Fibroblast of peridontal ligament (primary cell): ENCODE measurements around the gene LAMA2.
A peak's percentile ranks its signal among the peaks of the same experiment; 100 is the strongest.

Source experiments
- DNase-seq: peaks from one replicate; pipeline ENCODE4 v3.0.0-alpha.2; 2010; ENCODE audit errors: extremely low read depth

Gene LAMA2, protein sequence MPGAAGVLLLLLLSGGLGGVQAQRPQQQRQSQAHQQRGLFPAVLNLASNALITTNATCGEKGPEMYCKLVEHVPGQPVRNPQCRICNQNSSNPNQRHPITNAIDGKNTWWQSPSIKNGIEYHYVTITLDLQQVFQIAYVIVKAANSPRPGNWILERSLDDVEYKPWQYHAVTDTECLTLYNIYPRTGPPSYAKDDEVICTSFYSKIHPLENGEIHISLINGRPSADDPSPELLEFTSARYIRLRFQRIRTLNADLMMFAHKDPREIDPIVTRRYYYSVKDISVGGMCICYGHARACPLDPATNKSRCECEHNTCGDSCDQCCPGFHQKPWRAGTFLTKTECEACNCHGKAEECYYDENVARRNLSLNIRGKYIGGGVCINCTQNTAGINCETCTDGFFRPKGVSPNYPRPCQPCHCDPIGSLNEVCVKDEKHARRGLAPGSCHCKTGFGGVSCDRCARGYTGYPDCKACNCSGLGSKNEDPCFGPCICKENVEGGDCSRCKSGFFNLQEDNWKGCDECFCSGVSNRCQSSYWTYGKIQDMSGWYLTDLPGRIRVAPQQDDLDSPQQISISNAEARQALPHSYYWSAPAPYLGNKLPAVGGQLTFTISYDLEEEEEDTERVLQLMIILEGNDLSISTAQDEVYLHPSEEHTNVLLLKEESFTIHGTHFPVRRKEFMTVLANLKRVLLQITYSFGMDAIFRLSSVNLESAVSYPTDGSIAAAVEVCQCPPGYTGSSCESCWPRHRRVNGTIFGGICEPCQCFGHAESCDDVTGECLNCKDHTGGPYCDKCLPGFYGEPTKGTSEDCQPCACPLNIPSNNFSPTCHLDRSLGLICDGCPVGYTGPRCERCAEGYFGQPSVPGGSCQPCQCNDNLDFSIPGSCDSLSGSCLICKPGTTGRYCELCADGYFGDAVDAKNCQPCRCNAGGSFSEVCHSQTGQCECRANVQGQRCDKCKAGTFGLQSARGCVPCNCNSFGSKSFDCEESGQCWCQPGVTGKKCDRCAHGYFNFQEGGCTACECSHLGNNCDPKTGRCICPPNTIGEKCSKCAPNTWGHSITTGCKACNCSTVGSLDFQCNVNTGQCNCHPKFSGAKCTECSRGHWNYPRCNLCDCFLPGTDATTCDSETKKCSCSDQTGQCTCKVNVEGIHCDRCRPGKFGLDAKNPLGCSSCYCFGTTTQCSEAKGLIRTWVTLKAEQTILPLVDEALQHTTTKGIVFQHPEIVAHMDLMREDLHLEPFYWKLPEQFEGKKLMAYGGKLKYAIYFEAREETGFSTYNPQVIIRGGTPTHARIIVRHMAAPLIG (N-terminal part only)

DNA sequence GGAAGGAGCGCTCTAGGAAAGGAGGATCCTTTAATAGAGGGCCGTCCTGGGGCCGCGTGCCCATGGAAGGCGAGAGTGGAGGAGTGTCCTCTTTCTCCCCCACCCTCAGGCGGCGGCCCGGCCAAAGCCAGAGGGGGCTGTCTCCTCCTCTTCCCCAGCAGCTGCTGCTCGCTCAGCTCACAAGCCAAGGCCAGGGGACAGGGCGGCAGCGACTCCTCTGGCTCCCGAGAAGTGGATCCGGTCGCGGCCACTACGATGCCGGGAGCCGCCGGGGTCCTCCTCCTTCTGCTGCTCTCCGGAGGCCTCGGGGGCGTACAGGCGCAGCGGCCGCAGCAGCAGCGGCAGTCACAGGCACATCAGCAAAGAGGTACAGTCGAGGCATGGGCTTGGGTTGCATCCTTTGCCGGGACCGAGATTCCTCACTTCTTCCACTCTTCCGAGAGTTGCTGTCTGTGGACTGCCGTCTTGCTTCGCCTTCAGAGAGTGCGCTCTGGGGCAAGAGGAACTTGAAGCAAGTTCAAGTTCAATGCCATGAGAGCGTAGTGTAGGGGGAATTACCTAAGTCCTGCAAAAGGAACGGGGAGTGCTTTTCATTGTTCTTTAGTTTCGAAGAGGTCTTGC, at the start of gene LAMA2:
Gene LAMA2, plus strand, starts transcription at position 148 of the 621 bp plus-strand sequence. Its CDS starts 108 bp downstream, at position 256.
- DNase-seq: peak; percentile 71

DNA sequence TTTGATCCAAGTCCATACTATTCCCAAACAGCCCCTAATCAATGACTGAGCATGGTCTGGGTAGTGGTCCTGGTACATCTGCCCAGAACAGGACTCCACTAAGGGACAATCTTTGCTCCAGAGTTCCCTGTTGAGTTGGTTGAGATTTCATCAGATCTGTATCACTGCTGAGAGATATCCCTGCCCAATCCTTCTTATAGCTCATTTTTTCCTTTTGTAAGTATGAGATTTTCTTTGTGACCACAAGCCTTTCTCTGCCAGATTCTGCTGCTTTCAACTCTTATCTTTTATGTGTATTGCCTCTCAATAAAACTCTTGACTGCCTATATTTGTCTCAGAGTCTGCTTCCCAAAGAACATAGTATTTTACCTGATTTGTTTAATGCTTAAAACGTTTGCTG, 46.2 kb upstream of the LAMA2 start:
- peak; percentile 11 for DNase-seq

DNA sequence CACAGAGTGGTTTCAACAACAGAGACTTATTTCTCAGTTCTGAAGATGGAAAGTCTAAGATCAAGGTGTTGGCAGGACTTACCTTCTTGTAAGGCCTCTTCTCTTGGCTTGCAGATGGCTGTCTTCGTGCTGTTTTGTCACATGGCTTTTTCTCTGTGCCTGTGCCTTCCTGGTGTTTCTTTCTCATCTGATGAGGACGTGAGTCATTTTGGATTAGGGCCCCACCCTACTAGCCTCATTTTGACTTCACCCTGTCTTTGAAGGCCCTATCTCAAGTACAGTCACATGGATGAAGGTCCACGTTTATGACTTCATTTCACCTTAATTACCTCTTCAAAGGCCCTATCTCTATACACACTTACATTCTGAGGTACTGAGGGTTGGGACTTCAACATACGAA, 41.4 kb upstream of the LAMA2 start:
- DNase-seq: no peak

DNA sequence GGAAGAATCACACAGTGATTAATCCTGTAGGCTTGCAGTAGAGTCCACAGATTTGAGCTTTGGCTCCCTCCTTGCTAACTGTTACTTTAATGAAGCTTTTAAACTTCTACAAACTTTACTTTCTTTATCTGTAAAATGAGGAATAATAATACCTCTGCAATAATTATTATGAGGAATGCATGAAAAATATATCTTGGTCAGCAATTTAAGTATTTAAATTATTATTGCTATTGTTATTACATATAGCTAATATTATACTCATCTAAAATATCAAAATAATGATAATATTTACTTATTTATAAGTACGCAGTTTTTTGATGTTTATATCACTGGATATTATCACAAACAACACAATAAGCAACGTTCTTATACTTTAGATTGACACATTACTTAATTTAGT, 38.3 kb upstream of the LAMA2 start:
- DNase-seq: no peak

DNA sequence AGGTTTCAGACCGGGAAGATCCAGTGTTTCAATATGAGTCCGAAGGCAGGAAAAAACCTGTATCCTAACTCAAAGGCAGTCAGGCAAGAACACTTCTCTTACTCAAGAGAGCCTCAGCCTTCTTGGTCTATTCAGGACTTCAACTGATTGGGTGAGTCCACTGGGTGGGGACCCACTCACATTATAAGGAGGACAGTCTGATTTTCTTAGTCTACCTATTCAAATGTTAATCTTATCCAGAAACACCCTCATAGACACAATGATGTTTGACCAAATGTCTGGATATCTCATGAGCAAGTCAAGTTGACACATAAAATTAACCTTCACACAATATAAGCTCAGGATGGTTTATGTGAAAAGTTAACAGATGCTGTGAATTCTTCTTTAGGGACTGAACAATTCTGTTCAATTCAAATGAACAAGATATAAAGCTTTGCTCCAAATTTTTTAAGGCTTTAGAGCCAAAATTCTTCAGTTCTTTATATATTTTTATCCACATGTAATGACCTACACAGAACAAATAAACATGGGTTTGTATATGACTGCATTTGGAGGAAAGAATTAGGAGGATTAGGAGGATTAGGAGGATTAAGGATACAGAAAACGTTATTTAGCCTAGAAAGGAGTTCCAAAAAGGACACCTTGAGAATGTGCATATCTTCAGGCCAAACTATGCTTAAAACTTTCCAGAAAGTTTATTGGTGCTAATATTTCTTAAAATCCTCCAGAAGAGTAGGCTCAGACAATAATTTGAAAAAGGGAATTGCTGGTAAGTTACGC, 35.3 kb upstream of the LAMA2 start:
- DNase-seq: no peak

DNA sequence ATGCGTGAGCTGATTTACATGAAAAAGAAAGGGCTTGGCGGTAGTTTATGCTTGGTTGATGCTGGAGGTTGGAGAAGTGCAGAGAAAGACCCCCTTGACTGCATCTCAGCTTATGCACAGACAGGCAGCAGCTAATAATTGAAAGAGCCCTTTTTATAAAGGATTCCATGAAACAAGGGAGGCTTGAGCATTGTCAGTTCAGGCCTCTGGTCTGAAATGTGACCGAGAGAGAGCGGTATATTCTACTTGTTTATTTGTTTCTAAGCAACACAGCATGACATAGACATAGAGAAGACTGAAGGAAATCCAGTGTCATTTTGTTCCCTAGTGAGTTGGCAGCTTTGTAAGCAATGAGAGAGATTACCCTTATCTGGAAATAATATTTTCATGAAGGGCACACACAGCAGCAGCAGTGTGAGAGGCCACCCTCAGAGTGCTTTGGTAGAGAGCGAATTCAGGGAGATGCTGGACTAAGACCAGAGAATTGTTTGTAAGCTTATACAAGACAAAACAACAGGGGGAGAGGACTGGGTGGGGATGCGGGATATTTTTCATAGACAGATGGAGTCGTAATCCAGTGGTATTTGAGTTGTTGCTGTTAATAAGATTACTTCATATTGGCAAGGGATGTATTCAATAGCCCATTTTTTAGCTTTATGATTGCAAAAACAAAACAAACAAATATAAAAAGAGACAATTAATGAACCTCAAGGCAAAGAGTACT, 34.6 kb upstream of the LAMA2 start:
- no peak for DNase-seq

DNA sequence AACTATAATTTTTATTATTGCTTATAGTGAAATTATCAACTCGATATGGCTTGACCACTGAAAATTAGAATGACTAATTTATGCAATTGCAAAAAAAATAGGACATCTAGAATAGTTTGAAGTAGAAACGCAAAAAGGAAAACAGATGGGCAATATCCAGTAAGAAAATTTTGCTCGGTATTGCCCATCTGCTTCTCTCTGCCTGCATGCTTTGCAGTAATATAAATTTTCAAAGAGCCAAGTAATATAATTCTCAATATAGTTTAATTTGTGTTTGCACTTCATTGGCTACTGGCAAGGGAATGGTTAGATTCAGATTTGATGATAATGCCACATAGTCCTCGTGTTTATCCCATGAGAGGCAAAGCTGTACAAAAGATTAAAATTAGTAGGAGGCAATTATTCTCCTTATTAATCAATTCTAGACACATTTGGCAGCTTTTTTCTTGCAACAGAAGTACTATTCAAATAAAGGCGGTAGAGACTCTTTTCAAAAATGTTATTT, 27.3 kb upstream of the LAMA2 start:
- DNase-seq: no peak

DNA sequence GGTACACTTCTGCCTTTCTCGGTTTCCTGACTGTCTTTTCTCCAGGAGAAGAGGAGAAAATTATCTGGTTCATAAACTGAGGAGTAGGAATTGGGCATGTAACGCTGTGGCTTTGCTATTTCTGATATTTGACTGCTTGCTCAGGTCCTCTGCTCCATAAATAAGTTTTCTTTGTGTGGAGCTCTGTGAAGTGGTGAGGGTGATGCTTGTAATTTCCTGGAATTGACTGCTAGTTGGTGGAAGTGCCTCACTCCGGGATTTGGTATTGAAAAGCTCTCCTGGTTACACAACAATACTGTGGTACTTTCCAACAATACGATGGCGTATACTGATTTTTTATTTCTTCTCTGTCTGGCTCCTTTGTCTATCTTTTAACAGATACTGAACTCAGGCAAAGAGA, 25.1 kb upstream of the LAMA2 start:
- no peak for DNase-seq

DNA sequence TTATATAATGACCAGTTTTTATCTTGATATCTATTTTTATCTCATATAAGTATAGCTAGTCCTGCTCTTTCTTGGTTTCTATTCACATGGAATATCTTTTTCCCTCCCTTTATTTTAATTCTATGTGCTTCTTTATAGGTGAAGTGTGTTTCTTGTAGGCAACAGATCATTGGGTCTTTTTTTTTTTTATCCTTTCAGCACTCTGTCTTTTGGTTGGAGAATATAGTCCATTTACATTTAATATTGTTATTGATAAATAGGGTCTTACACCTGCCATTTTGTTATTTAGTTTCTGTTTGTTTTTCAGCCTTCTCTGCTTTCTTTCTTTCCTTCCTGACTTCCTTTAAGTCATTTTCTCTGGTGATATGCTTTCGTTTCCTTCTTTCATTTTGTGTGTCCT, 22.2 kb upstream of the LAMA2 start:
- DNase-seq: no peak

DNA sequence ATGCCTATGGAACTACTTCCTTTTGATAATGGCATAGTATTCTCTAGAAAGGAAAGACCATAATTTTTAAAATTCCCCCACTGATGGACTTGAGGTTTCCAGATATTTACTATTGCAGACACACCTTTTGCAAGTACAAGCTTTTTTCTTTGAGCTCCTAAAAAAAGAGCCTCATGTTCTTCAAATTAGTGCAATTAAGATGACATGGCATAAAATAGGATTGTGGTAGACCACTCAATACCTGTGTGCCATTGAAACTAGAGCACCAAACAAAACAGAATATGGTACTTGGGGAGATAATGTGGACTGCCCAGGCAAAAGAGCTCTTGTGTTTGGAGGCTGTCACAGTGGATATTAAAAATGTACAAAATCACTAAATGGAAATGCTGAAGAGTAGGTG, 19.0 kb upstream of the LAMA2 start:
- DNase-seq: no peak

DNA sequence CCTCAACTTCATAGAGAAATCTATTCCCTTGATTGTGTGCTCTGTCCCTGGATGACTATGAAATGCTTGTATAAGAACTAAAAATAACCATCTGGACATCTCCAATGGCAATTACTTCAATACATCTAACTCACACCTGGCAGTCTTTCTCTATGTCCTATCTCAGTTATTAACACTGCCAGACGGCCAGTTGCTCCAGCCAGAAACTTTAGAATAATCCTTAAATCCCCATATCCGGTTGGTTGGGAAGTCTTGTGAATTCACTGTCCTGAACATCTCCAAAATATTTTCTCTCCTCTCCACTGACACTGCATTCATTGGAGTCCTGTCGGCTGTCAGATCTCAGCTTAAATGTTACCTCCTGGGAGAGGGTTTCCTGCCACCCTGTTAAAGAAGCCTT, 12.2 kb upstream of the LAMA2 start:
- DNase-seq: no peak

DNA sequence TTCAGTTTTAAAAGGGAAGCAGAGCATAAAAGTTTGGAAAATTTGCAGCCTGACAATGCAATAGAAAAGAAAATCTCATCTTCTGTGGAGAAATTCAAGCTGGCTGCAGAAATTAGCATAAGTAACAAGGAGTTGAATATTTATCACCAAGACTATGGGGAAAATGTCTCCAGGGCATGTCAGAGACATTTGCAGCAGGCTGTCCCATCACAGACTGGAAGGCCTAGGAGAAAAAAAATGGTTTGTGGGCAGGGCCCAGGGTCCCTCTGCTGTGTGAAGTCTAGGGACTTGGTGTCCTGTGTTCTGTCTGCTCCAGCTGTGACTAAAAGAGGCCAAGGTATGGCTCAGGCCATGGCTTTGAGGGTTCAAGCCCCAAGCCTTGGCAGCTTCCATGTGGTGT, 8.1 kb upstream of the LAMA2 start:
- no peak for DNase-seq

DNA sequence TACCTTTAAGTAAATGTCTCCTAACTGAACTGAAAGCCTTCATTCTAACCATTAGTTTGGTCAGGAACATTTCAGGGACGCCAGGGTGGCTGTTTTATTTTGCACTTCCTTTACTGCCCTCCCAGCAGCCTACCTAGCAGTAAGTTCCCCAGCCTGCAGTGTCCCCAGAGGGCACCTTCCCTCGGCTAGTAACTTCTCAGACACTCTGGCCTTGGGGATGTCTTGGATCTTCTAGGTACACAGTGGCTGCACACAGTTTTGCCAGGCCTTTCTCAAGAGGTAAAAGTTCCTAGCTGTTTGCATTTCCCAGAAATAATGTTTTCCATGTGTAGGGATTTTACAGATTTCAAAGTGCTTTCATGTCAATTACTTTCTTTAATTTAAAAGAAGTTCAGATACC, 378 bp upstream of the LAMA2 start:
- no peak for DNase-seq

DNA sequence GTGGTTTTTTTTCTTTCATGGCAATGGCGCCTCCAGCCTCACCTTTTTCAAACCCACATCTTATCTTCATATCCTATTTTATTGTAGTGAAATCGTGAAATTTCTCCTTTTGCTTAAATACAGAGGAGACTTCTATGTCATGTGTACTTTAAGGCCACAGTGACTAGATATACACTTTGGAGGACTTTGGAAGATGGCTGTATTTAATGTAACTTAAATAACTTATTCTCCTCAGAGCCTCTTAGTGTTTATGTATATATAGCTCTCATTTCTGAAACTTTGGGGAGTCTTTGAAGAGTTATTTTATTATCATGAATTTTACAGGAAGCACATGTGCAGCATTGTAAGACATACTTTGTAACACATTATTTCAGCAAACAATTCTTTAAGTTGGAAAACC, 968 bp downstream of the LAMA2 start:
- peak; percentile 19 for DNase-seq

DNA sequence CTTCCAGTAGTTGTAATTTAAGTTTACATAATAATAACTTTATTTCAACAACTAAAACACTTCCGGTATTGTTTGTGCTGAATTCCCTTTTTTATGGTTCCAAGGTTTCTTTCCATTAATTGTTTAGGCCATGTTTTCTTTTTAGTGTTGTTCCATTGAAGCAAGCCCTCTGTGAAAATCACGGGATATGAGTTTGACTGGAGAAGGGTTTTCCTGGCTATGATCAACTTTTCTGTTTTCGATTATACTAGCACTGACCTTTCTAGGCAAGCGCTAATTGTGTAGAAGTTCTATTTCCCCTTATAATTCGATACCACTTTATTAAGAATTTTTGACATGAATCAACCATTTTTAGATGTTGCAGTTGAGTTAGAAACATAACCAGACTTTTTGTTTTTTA, 2.4 kb downstream of the LAMA2 start:
- DNase-seq: no peak

DNA sequence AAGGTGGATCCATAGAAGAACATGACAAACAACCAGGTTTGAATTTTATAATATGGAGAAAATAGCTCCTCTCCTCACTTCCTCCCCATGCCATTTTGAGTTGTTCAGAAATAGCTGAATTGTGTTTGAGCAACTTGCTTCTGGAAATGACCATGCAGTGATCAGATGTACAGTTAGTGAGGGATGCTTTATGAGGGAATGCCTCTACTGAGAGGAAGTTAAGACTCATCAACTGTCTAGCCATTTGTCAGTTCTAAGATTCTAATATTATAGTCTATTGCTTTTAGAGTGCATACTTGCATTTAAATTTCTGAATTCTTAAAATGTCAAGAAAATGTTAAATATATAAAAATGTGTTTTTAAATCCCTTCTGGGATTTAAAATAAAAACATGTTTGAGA, 3.8 kb downstream of the LAMA2 start:
- no peak for DNase-seq

DNA sequence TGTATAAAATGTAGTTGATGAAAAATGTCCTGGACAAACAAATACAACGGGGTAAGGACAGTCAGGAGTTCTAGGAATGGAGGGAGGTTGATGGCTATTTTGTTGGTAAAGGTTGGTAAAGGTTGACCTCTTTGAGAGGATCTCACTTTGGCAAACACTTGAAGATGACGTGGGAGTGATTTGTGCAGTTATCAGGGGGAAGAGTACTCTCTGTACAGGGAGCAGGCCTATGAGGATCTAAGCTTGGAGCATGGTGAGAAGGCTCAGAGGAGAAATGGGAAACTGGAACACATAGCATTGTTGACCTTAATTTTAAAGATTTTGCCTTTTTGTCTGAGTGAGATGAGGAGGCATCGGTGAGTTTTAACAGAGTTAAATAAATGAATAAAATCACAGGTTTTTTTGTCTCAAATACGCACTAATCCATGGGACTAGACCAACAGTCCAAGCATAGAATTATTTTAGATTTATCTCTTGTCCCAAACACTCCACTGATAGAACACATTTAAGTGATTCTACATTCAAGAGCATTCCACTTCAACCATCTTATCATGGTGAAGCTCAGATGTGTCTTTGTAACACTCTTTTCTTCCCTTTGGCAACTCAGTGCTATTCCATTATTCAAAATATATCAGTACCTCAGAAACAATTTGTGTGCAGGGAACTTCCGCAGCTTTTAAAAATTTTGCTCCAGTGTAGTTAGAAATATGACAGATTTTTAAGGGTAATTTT, 5.7 kb downstream of the LAMA2 start:
- no peak for DNase-seq

DNA sequence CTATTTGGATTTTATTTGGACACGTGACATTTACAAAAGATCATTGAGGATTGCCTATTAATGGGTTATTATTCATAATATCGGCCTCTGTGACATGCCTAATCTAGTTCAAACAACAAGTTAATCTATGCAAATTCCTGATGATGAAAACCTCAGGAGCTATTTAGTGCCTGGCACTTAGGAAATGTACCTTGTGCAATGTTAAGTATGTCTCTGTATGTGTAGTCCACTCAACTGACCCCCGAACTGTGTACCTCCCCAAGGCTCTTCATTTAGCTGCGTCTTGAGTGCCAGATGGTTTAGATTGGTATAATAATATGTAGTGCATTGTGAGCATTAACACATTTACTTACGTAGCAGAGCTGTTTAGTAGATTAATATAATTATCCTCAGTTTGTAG, 6.9 kb downstream of the LAMA2 start:
- DNase-seq: no peak

DNA sequence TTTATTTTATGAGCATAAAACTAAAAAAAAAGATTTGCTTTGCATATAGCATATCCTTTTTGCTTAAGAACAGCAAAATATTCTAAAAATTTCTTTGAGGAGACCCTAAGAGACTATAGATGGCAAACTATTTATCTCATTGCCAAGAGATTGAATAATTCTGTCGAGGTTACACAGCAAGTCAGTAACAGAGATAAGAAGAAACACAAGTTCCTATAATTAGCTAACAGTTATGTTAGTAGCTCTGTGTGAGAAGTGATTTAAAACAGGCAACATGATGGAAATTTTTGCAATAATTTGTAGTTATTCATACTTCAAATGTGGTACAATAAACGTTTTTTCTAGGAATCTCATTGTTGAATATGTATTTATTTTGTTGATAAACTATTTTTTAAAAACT, 9.1 kb downstream of the LAMA2 start:
- DNase-seq: no peak
